ENCODE measurements around the gene ATP6V0A1.
A peak's percentile ranks its signal among the peaks of the same experiment; 100 is the strongest.
"Not testable (repeated sequence)": the region's sequence is repeated elsewhere in the genome, so short reads cannot be mapped to it uniquely, and the experiment has no call there.

Gene ATP6V0A1

GRCh38 chr17:42477824-42478223, 19.1 kb downstream of the ATP6V0A1 start:
- DNase-seq = not testable (repeated sequence)

- peak; percentile 78 for DNase-seq
Measured at GRCh38 chr17:42484304-42484703, 25.6 kb downstream of the ATP6V0A1 start.

- no peak for DNase-seq
Measured at GRCh38 chr17:42485680-42486079, 27.0 kb downstream of the ATP6V0A1 start.

GRCh38 chr17:42488032-42488431, 29.4 kb downstream of the ATP6V0A1 start:
- no peak for DNase-seq

- no peak for DNase-seq
Measured at GRCh38 chr17:42493319-42493718, 34.6 kb downstream of the ATP6V0A1 start.

GRCh38 chr17:42494673-42495072, 36.0 kb downstream of the ATP6V0A1 start:
- no peak for DNase-seq

GRCh38 chr17:42498828-42499227, 40.1 kb downstream of the ATP6V0A1 start:
- DNase-seq = no peak

GRCh38 chr17:42502091-42502490, 43.4 kb downstream of the ATP6V0A1 start:
- no peak for DNase-seq

GRCh38 chr17:42502926-42503325, 44.2 kb downstream of the ATP6V0A1 start:
- no peak for DNase-seq

- DNase-seq = no peak
Measured at GRCh38 chr17:42507671-42508070, 49.0 kb downstream of the ATP6V0A1 start.

GRCh38 chr17:42508426-42509165, 49.9 kb downstream of the ATP6V0A1 start:
- no peak for DNase-seq

GRCh38 chr17:42509409-42509808, 50.7 kb downstream of the ATP6V0A1 start:
- no peak for DNase-seq

GRCh38 chr17:42509841-42510240, 51.2 kb downstream of the ATP6V0A1 start:
- DNase-seq = no peak

- no peak for DNase-seq
Measured at GRCh38 chr17:42512246-42512645, 53.6 kb downstream of the ATP6V0A1 start.

GRCh38 chr17:42512733-42513251, 54.1 kb downstream of the ATP6V0A1 start:
- no peak for DNase-seq

- no peak for DNase-seq
Measured at GRCh38 chr17:42513686-42514085, 55.0 kb downstream of the ATP6V0A1 start.

GRCh38 chr17:42514279-42514678, 55.6 kb downstream of the ATP6V0A1 start:
- DNase-seq = no peak

GRCh38 chr17:42514867-42515266, 56.2 kb downstream of the ATP6V0A1 start:
- DNase-seq = no peak

GRCh38 chr17:42517516-42517915, 58.8 kb downstream of the ATP6V0A1 start:
- DNase-seq = peak; percentile 76

- DNase-seq = peak; percentile 43
Measured at GRCh38 chr17:42518046-42518754, 59.5 kb downstream of the ATP6V0A1 start.

GRCh38 chr17:42518755-42519545, 60.3 kb downstream of the ATP6V0A1 start:
- DNase-seq = no peak

GRCh38 chr17:42519546-42520491, 61.1 kb downstream of the ATP6V0A1 start:
- DNase-seq = no peak
